Right lobe of liver (tissue), 4 donors: ENCODE data around the gene PRTFDC1.

Experiments
- CTCF ChIP-seq, 4 donors: fragments of 200-600 bp in 3 of 4; fragments of 450-650 bp in 1 of 4; IDR thresholded peaks; one replicate each; pipeline versions ENCODE4 v1.5.1 to v1.8.0; 2016 to 2022; ENCODE audit warnings: antibody characterized with exemption in 4 of 4, mild to moderate bottlenecking in 2 of 4
- POLR2A ChIP-seq: fragments of 450-650 bp; IDR thresholded peaks from one replicate; pipeline ENCODE4 v1.6.1; 2017; ENCODE audit warnings: antibody characterized with exemption, mild to moderate bottlenecking
- donor health status: DM: no; HTN: no; CAD: no.
- donor health status: DM: no; HTN: no; CAD: no.
- donor health status: DM: no; HTN: yes; CAD: no.

DNA sequence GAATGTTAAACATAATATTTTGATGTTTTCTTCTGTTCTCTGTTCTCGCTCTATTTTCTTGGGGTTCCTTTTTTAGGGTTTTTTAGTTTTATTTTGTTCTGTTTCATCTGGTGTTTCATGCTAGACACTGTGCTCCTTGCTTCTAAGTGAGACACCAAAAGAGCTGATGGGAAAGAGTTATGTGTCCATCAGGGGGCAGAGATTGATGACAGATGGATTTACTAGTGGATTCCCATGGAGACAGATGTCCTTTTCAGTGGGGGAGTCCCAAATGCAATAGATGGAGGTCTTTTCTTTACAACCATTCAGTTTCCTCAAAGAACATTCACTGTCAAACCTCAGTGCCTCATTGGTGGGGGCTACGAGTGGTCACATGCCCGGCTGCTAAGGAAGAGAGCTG lies 34.9 kb downstream of the PRTFDC1 start:
- TF ChIP-seq CTCF (IDR thresholded peaks at IDR 0.05) (no peak), POLR2A (no peak)
